HG02623 (cell line): ENCODE measurements around the gene RABGEF1.
"Not testable (repeated sequence)": the region's sequence is repeated elsewhere in the genome, so short reads cannot be mapped to it uniquely, and the experiment has no call there.

Experiments used
- ATAC-seq: cut with Tn5 transposase; IDR thresholded peaks from one replicate; pipeline ENCODE4 v1.9.1; 2021; ENCODE audit warnings: moderate library complexity; ENCODE audit not compliant: unreplicated experiment

Gene RABGEF1

GRCh38 chr7:66807736-66808135 is 67.2 kb downstream of the RABGEF1 start:
- no peak for ATAC-seq

- no peak for ATAC-seq
These were observed 70.2 kb downstream of the RABGEF1 start for GRCh38 chr7:66810716-66811115.

GRCh38 chr7:66815186-66815875 is 74.8 kb downstream of the RABGEF1 start:
- ATAC-seq: not testable (repeated sequence)

GRCh38 chr7:66815951-66816350 is 75.4 kb downstream of the RABGEF1 start:
- no peak for ATAC-seq

- ATAC-seq: not testable (repeated sequence)
These were observed 76.1 kb downstream of the RABGEF1 start for GRCh38 chr7:66816658-66817057.

GRCh38 chr7:66817208-66817795 is 76.8 kb downstream of the RABGEF1 start:
- not testable (repeated sequence) for ATAC-seq

GRCh38 chr7:66817956-66818355 is 77.4 kb downstream of the RABGEF1 start:
- not testable (repeated sequence) for ATAC-seq

GRCh38 chr7:66824041-66824440 is 83.5 kb downstream of the RABGEF1 start:
- no peak for ATAC-seq

GRCh38 chr7:66825538-66825937 is 85.0 kb downstream of the RABGEF1 start:
- not testable (repeated sequence) for ATAC-seq

GRCh38 chr7:66826649-66827048 is 86.1 kb downstream of the RABGEF1 start:
- ATAC-seq: no peak

GRCh38 chr7:66830976-66831375 is 90.4 kb downstream of the RABGEF1 start:
- not testable (repeated sequence) for ATAC-seq

- ATAC-seq: no peak
These were observed 92.2 kb downstream of the RABGEF1 start for GRCh38 chr7:66832531-66833351.

GRCh38 chr7:66837007-66837406 is 96.5 kb downstream of the RABGEF1 start:
- no peak for ATAC-seq

- ATAC-seq: no peak
These were observed 97.1 kb downstream of the RABGEF1 start for GRCh38 chr7:66837661-66838060.

GRCh38 chr7:66839814-66840213 is 99.3 kb downstream of the RABGEF1 start:
- ATAC-seq: no peak

- no peak for ATAC-seq
These were observed 99.8 kb downstream of the RABGEF1 start for GRCh38 chr7:66840316-66840715.

- no peak for ATAC-seq
These were observed 101.4 kb downstream of the RABGEF1 start for GRCh38 chr7:66841898-66842297.

GRCh38 chr7:66843492-66843891 is 103.0 kb downstream of the RABGEF1 start:
- ATAC-seq: not testable (repeated sequence)

- peak; percentile 94 for ATAC-seq
These were observed 104.2 kb downstream of the RABGEF1 start for GRCh38 chr7:66844552-66845378.

- no peak for ATAC-seq
These were observed 105.0 kb downstream of the RABGEF1 start for GRCh38 chr7:66845379-66846095.
